ENCODE data around the gene BMPR2. TPM values are rescaled to one million over a fixed set of nuclear protein-coding genes. Genes with fewer than 3 reads are reported as not detected.
"Not testable (repeated sequence)": the region's sequence is repeated elsewhere in the genome, so short reads cannot be mapped to it uniquely, and the experiment has no call there.

Gene BMPR2
- total RNA-seq, 2 experiments from 2014 or later = 7.6 to 10.8 TPM

DNA sequence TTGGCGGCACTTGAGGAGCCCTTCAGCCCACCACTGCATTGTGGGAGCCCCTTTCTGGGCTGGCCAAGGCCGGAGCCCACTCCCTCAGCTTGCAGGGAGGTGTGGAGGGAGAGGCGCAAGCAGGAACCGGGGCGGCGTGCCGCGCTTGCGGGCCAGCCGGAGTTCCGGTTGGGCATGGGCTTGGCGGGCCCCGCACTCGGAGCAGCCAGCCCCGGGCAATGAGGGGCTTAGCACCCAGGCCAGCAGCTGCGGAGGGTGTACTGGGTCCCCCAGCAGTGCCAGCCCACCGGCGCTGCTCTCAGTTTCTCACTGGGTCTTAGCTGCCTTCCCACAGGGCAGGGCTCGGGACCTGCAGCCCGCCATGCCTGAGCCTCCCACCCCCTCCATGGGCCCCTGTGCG lies 127.1 kb downstream of the BMPR2 start:
- H3K27ac Mint-ChIP-seq; H3K36me3 Mint-ChIP-seq (ENCODE audit: low read depth); H3K9me3 Mint-ChIP-seq (ENCODE audit: low read depth); H3K4me1 Mint-ChIP-seq; ATAC-seq; H3K27me3 Mint-ChIP-seq; POLR2A ChIA-PET; DNase-seq; intact Hi-C loops (cut with DNase I, micrococcal nuclease); CTCF ChIA-PET; H3K4me3 Mint-ChIP-seq: not testable (repeated sequence)

- ChIA-PET CTCF (no interaction called here), POLR2A (no interaction called here)
- Mint-ChIP-seq H3K9me3 (ENCODE audit: low read depth) (no peaks in the 10 kb centered on the region), H3K4me1 (no peaks in the 10 kb centered on the region), H3K27me3 (no peaks in the 10 kb centered on the region), H3K27ac (no peak overlapping the region), H3K4me3 (no peak overlapping the region), H3K36me3 (ENCODE audit: low read depth) (no peaks in the 10 kb centered on the region)
- no peak for ATAC-seq
- intact Hi-C loops (cut with DNase I, micrococcal nuclease) = no loop called here
- no peak for DNase-seq
Observed at GRCh38 chr2:202508686-202509085, 132.6 kb downstream of the BMPR2 start.

DNA sequence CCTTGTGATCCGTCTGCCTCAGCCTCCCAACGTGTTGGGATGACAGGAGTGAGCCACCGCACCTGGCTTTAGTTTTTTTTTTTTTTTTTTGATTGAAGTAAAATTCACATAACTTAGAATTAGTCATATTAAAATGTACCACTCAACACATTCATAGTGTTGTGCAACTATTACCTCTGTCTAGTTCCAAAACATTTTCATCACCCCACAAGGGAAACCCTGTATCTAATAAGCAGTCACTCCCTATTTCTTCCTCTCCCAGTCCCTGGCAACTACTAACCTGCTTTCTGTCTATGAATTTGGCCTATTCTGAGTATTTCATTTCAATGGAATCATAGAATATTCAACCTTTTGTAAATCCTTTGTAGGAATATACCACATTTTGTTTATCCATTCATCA lies 134.8 kb downstream of the BMPR2 start:
- DNase-seq = no peak
- Mint-ChIP-seq H3K9me3 (ENCODE audit: low read depth) (no peaks in the 10 kb centered on the region), H3K27ac (no peak overlapping the region), H3K36me3 (ENCODE audit: low read depth) (peaks cover 2% of the 10 kb centered on the region), H3K4me3 (no peak overlapping the region), H3K4me1 (no peaks in the 10 kb centered on the region), H3K27me3 (no peaks in the 10 kb centered on the region)
- intact Hi-C loops (cut with DNase I, micrococcal nuclease) = no loop called here
- no peak for ATAC-seq
- POLR2A ChIA-PET = no interaction called here
- CTCF ChIA-PET = interaction anchor here (0.6 kb wide), 1 partner anchor 22 kb away, joined by 3 read pairs; no protein-coding TSS in a partner anchor

GRCh38 chr2:202512176-202512575 lies 136.0 kb downstream of the BMPR2 start:
- H3K9me3 Mint-ChIP-seq (ENCODE audit: low read depth) = no peaks in the 10 kb centered on the region
- no peaks in the 10 kb centered on the region for H3K27me3 Mint-ChIP-seq
- CTCF ChIA-PET = no interaction called here
- ATAC-seq (no peak), DNase-seq (no peak)
- H3K36me3 Mint-ChIP-seq (ENCODE audit: low read depth) = peaks cover 2% of the 10 kb centered on the region
- H3K4me3 Mint-ChIP-seq = no peak overlapping the region
- intact Hi-C loops (cut with DNase I, micrococcal nuclease) = no loop called here
- H3K4me1 Mint-ChIP-seq = no peaks in the 10 kb centered on the region
- H3K27ac Mint-ChIP-seq = no peak overlapping the region
- POLR2A ChIA-PET = no interaction called here

DNA sequence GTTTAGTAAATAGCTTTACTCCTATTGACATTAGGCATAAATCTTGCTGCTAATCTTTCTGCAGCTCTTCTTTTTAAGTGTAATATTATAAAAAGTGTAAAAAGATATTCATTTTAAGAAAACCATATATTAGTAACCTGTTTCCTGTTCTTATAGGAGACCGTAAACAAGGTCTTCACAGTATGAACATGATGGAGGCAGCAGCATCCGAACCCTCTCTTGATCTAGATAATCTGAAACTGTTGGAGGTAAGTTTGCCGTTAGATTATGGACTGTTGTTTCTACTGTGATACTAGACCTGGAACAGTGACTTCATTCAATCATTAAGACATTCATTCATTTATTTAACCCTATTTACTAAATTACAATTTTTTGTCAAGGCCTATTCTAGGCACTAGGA lies 138.6 kb downstream of the BMPR2 start:
- DNase-seq (no peak), ATAC-seq (no peak)
- POLR2A ChIA-PET = no interaction called here
- CTCF ChIA-PET = no interaction called here
- no peaks in the 10 kb centered on the region for H3K9me3 Mint-ChIP-seq (ENCODE audit: low read depth)
- H3K4me1 Mint-ChIP-seq = no peaks in the 10 kb centered on the region
- H3K36me3 Mint-ChIP-seq (ENCODE audit: low read depth) = peaks cover 4% of the 10 kb centered on the region
- H3K4me3 Mint-ChIP-seq = no peak overlapping the region
- intact Hi-C loops (cut with DNase I, micrococcal nuclease) = no loop called here
- no peak overlapping the region for H3K27ac Mint-ChIP-seq
- no peaks in the 10 kb centered on the region for H3K27me3 Mint-ChIP-seq

DNA sequence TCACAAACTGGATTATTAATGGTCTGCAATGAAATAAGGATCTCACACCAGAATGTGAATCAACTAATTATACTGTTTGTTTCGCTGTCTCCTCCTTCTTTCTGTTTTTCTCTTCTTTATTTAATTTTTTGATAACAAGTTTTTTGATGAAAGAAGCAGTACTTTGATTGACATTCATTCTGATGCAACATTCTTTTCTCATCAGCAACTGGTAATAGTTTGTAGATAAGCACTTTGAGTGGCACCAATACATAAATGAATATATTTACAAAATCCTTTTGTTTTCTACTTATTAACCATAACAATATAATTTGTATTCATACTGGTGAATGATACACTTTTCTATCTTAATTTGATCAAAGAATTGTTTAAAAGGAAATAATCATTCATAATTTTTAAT lies 143.3 kb downstream of the BMPR2 start:
- DNase-seq (no peak), ATAC-seq (no peak)
- H3K4me1 Mint-ChIP-seq = no peaks in the 10 kb centered on the region
- peaks cover 7% of the 10 kb centered on the region for H3K36me3 Mint-ChIP-seq (ENCODE audit: low read depth)
- no peaks in the 10 kb centered on the region for H3K9me3 Mint-ChIP-seq (ENCODE audit: low read depth)
- H3K27me3 Mint-ChIP-seq = no peaks in the 10 kb centered on the region
- no peak overlapping the region for H3K4me3 Mint-ChIP-seq
- intact Hi-C loops (cut with DNase I, micrococcal nuclease) = no loop called here
- ChIA-PET CTCF (no interaction called here), POLR2A (no interaction called here)
- no peak overlapping the region for H3K27ac Mint-ChIP-seq

DNA sequence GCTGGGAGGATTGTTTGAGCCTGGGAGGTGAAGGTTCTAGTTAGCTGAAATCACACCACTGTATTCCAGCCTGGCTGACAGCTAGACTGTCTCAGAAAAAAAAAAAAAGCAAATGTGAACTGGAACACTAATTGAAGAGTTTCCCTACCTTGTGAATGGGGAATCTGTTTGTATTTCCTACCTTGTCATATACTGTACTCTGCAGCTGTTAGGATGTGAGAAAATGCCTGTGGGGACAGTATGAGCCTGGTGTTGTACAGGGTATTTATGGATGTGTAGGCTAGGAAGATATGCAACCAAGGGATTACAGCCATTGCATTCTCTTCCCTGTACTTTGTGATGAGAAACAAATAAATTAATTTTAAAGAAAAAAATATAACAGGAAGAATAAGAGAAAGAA lies 145.3 kb downstream of the BMPR2 start:
- ATAC-seq = no peak
- POLR2A ChIA-PET = no interaction called here
- H3K9me3 Mint-ChIP-seq (ENCODE audit: low read depth) = no peaks in the 10 kb centered on the region
- H3K4me3 Mint-ChIP-seq = no peak overlapping the region
- DNase-seq = no peak
- no peaks in the 10 kb centered on the region for H3K27me3 Mint-ChIP-seq
- H3K36me3 Mint-ChIP-seq (ENCODE audit: low read depth) = peaks cover 6% of the 10 kb centered on the region
- no peaks in the 10 kb centered on the region for H3K4me1 Mint-ChIP-seq
- CTCF ChIA-PET = no interaction called here
- intact Hi-C loops (cut with DNase I, micrococcal nuclease) = no loop called here
- no peak overlapping the region for H3K27ac Mint-ChIP-seq

- H3K36me3 Mint-ChIP-seq (ENCODE audit: low read depth) = peaks cover 1% of the 10 kb centered on the region
- DNase-seq (no peak), ATAC-seq (no peak)
- H3K4me1 Mint-ChIP-seq = peaks cover 14% of the 10 kb centered on the region
- no peaks in the 10 kb centered on the region for H3K27me3 Mint-ChIP-seq
- ChIA-PET POLR2A (no interaction called here), CTCF (no interaction called here)
- no peaks in the 10 kb centered on the region for H3K9me3 Mint-ChIP-seq (ENCODE audit: low read depth)
- intact Hi-C loops (cut with DNase I, micrococcal nuclease) = no loop called here
- H3K27ac Mint-ChIP-seq = no peak overlapping the region
- H3K4me3 Mint-ChIP-seq = no peak overlapping the region
Observed at GRCh38 chr2:202529389-202529788, 153.3 kb downstream of the BMPR2 start.

GRCh38 chr2:202530038-202530437 lies 153.9 kb downstream of the BMPR2 start:
- H3K36me3 Mint-ChIP-seq (ENCODE audit: low read depth) = peaks cover 1% of the 10 kb centered on the region
- intact Hi-C loops (cut with DNase I, micrococcal nuclease) = no loop called here
- no peaks in the 10 kb centered on the region for H3K27me3 Mint-ChIP-seq
- no peak for ATAC-seq
- H3K27ac Mint-ChIP-seq = no peak overlapping the region
- ChIA-PET POLR2A (interaction anchor here (0.5 kb wide), 1 partner anchor 133 kb away, joined by 4 read pairs; no protein-coding TSS in a partner anchor), CTCF (no interaction called here)
- no peak for DNase-seq
- no peaks in the 10 kb centered on the region for H3K9me3 Mint-ChIP-seq (ENCODE audit: low read depth)
- H3K4me1 Mint-ChIP-seq = peaks cover 14% of the 10 kb centered on the region
- H3K4me3 Mint-ChIP-seq = no peak overlapping the region

DNA sequence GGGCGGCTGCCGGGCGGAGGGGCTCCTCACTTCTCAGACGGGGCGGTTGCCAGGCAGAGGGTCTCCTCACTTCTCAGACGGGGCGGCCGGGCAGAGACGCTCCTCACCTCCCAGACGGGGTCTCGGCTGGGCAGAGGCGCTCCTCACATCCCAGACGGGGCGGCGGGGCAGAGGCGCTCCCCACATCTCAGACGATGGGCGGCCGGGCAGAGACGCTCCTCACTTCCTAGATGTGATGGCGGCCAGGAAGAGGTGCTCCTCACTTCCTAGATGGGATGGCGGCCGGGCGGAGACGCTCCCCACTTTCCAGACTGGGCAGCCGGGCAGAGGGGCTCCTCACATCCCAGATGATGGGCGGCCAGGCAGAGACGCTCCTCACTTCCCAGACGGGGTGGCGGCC lies 159.2 kb downstream of the BMPR2 start:
- CTCF ChIA-PET, ATAC-seq, POLR2A ChIA-PET: not testable (repeated sequence)

GRCh38 chr2:202541137-202541536 lies 165.0 kb downstream of the BMPR2 start:
- H3K27me3 Mint-ChIP-seq = no peaks in the 10 kb centered on the region
- no peak for DNase-seq
- peaks cover 8% of the 10 kb centered on the region for H3K4me1 Mint-ChIP-seq
- intact Hi-C loops (cut with DNase I, micrococcal nuclease) = no loop called here
- H3K9me3 Mint-ChIP-seq (ENCODE audit: low read depth) = no peaks in the 10 kb centered on the region
- ATAC-seq = no peak
- no peak overlapping the region for H3K27ac Mint-ChIP-seq
- H3K36me3 Mint-ChIP-seq (ENCODE audit: low read depth) = no peaks in the 10 kb centered on the region
- CTCF ChIA-PET = interaction anchor here (0.5 to 0.8 kb wide), 2 partner anchors 19 to 805 kb away, joined by 3 read pairs; no protein-coding TSS in a partner anchor
- POLR2A ChIA-PET = interaction anchor here (0.7 kb wide), 1 partner anchor 349 kb away, joined by 3 read pairs; no protein-coding TSS in a partner anchor
- no peak overlapping the region for H3K4me3 Mint-ChIP-seq

More for the DNA sequence above, 159.2 kb downstream of the BMPR2 start:
- H3K4me3 Mint-ChIP-seq; DNase-seq; H3K27ac Mint-ChIP-seq; H3K4me1 Mint-ChIP-seq; H3K36me3 Mint-ChIP-seq (ENCODE audit: low read depth); H3K27me3 Mint-ChIP-seq; intact Hi-C loops (cut with DNase I, micrococcal nuclease); H3K9me3 Mint-ChIP-seq (ENCODE audit: low read depth): not testable (repeated sequence)

- intact Hi-C loops (cut with DNase I, micrococcal nuclease) = no loop called here
- H3K36me3 Mint-ChIP-seq (ENCODE audit: low read depth) = no peaks in the 10 kb centered on the region
- CTCF ChIA-PET = no interaction called here
- peaks cover 8% of the 10 kb centered on the region for H3K4me1 Mint-ChIP-seq
- ATAC-seq (no peak), DNase-seq (no peak)
- H3K4me3 Mint-ChIP-seq = no peak overlapping the region
- POLR2A ChIA-PET = no interaction called here
- no peaks in the 10 kb centered on the region for H3K9me3 Mint-ChIP-seq (ENCODE audit: low read depth)
- H3K27me3 Mint-ChIP-seq = no peaks in the 10 kb centered on the region
- H3K27ac Mint-ChIP-seq = no peak overlapping the region
Observed at GRCh38 chr2:202542142-202542541, 166.0 kb downstream of the BMPR2 start.

DNA sequence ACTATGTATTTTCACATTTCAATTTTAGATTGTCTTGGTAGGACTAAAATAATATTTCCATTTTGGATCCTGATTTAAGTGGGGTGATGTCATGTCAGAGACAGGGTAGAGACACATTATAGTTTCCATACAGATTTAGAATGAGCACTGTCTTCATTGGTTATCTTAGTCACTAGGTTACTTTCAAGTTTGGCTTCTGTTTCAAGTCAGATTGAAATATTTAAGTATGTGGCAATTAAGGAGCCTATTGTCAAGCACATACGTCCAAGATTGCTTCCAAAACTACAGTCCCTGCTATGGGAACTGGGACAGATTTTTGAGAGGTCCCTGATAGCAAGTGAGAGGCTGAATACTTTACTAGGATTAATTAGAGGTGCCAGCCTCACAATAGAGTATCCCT lies 169.4 kb downstream of the BMPR2 start:
- ChIA-PET POLR2A (no interaction called here), CTCF (no interaction called here)
- H3K4me3 Mint-ChIP-seq = no peak overlapping the region
- H3K36me3 Mint-ChIP-seq (ENCODE audit: low read depth) = no peaks in the 10 kb centered on the region
- H3K27me3 Mint-ChIP-seq = no peaks in the 10 kb centered on the region
- DNase-seq = no peak
- peaks cover 8% of the 10 kb centered on the region for H3K4me1 Mint-ChIP-seq
- no peak overlapping the region for H3K27ac Mint-ChIP-seq
- no peaks in the 10 kb centered on the region for H3K9me3 Mint-ChIP-seq (ENCODE audit: low read depth)
- intact Hi-C loops (cut with DNase I, micrococcal nuclease) = no loop called here
- ATAC-seq = peak; percentile 73
